NB4 (cell line): Measurements from ENCODE around the gene GPX4.

Experiments used
- POLR2A ChIP-seq: IDR thresholded peaks from 2 replicates; pipeline ENCODE4 v1.6.1; 2011; ENCODE audit warnings: mild to moderate bottlenecking; ENCODE audit not compliant: insufficient read length; ENCODE audit errors: extremely low read depth
- TF ChIP-seq, protein P1 (sequence below): IDR thresholded peaks from one replicate; pipeline ENCODE4 v1.5.1; 2012; ENCODE audit warnings: low read depth, low read length

DNA sequence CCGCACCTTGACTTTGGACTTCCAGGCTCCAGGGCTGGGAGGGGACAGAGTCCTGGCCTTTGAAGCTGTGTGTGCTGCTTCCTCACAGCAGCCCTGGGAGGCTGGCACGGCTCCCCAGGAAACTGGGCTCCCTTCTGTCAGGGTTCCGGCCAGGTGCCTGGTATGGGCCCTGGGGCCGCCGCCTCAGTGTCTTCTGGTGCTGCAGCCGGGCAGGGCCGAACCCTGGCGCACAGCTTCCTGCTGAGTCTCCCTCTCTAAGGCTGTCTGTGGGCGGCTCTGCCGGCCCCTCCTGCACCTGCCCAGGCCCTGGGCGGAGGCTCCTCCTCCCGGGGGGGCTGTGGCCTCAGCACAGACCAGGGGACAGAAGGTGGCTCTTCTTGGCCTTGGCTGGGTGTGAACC is 32.4 kb downstream of the GPX4 start:
- TF ChIP-seq, protein P1, sequence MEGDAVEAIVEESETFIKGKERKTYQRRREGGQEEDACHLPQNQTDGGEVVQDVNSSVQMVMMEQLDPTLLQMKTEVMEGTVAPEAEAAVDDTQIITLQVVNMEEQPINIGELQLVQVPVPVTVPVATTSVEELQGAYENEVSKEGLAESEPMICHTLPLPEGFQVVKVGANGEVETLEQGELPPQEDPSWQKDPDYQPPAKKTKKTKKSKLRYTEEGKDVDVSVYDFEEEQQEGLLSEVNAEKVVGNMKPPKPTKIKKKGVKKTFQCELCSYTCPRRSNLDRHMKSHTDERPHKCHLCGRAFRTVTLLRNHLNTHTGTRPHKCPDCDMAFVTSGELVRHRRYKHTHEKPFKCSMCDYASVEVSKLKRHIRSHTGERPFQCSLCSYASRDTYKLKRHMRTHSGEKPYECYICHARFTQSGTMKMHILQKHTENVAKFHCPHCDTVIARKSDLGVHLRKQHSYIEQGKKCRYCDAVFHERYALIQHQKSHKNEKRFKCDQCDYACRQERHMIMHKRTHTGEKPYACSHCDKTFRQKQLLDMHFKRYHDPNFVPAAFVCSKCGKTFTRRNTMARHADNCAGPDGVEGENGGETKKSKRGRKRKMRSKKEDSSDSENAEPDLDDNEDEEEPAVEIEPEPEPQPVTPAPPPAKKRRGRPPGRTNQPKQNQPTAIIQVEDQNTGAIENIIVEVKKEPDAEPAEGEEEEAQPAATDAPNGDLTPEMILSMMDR = no peak
- no peak for TF ChIP-seq POLR2A
